Stimulated activated CD8-positive, alpha-beta memory T cell treated with anti-CD3 and anti-CD28 coated beads, Interleukin-12 subunit alpha, Interleukin-12 subunit beta, amount 100 ng/mL, for 4 hours (primary cell): Measurements from ENCODE around the gene HPD.
"Not testable (repeated sequence)": the region's sequence is repeated elsewhere in the genome, so short reads cannot be mapped to it uniquely, and the experiment has no call there.

Experiments used
- DNase-seq: peaks from one replicate; pipeline ENCODE4 v3.0.0-alpha.2; 2020; ENCODE audit warnings: low read depth

HPD gene

GRCh38 chr12:121858662-121859572, at the start of gene HPD:
HPD (minus strand) TSS chr12:121858859; CDS start chr12:121858823, 36 bp downstream.
- no peak for DNase-seq

GRCh38 chr12:121905746-121906145, 47.1 kb upstream of the HPD start:
- no peak for DNase-seq

- no peak for DNase-seq
These were observed 44.5 kb upstream of the HPD start for GRCh38 chr12:121903202-121903601.

- no peak for DNase-seq
These were observed 40.9 kb upstream of the HPD start for GRCh38 chr12:121899590-121899989.

GRCh38 chr12:121898287-121898686, 39.6 kb upstream of the HPD start:
- no peak for DNase-seq

GRCh38 chr12:121894633-121895032, 36.0 kb upstream of the HPD start:
- no peak for DNase-seq

GRCh38 chr12:121893961-121894460, 35.4 kb upstream of the HPD start:
- no peak for DNase-seq

GRCh38 chr12:121892673-121893561, 34.3 kb upstream of the HPD start:
- no peak for DNase-seq

- DNase-seq: not testable (repeated sequence)
These were observed 31.0 kb upstream of the HPD start for GRCh38 chr12:121889661-121890060.

- DNase-seq: no peak
These were observed 30.6 kb upstream of the HPD start for GRCh38 chr12:121889274-121889624.

GRCh38 chr12:121888478-121889273, 30.0 kb upstream of the HPD start, which contains the start of gene PSMD9:
PSMD9 (plus strand) TSS chr12:121888790; CDS start chr12:121888857, 67 bp downstream.
- DNase-seq: peak; percentile 97

GRCh38 chr12:121888083-121888477, 29.4 kb upstream of the HPD start:
- no peak for DNase-seq

GRCh38 chr12:121885129-121885528, 26.5 kb upstream of the HPD start:
- not testable (repeated sequence) for DNase-seq

- no peak for DNase-seq
These were observed 24.6 kb upstream of the HPD start for GRCh38 chr12:121883315-121883660.

GRCh38 chr12:121876080-121876447, 17.4 kb upstream of the HPD start:
- not testable (repeated sequence) for DNase-seq

GRCh38 chr12:121875582-121875981, 16.9 kb upstream of the HPD start:
- no peak for DNase-seq

GRCh38 chr12:121874071-121874470, 15.4 kb upstream of the HPD start:
- no peak for DNase-seq

GRCh38 chr12:121873216-121873569, 14.5 kb upstream of the HPD start:
- DNase-seq: no peak

- DNase-seq: no peak
These were observed 14.0 kb upstream of the HPD start for GRCh38 chr12:121872546-121873215.

GRCh38 chr12:121871467-121871866, 12.8 kb upstream of the HPD start:
- no peak for DNase-seq

GRCh38 chr12:121869229-121869628, 10.6 kb upstream of the HPD start:
- not testable (repeated sequence) for DNase-seq
